Jurkat, Clone E6-1 (cell line): Measurements from ENCODE around the gene ARMC8.

Source experiments
- DNase-seq: peaks from one replicate; pipeline ENCODE4 v3.0.0-alpha.2; 2011; ENCODE audit warnings: low read depth, low spot score
- H3K4me3 ChIP-seq: 2 replicates; pipeline ENCODE4 v1.5.1; 2011; ENCODE audit warnings: mild to moderate bottlenecking, low read length, control low read depth, moderate library complexity

ARMC8 gene

GRCh38 chr3:138234401-138235179, 47.5 kb downstream of the ARMC8 start:
- no peak for DNase-seq
- H3K4me3 ChIP-seq = no peak overlapping the region

GRCh38 chr3:138238711-138239110, 51.6 kb downstream of the ARMC8 start:
- no peak for DNase-seq

GRCh38 chr3:138241061-138241460, 54.0 kb downstream of the ARMC8 start:
- DNase-seq = no peak

More at GRCh38 chr3:138238711-138239110, 51.6 kb downstream of the ARMC8 start:
- no peak overlapping the region for H3K4me3 ChIP-seq

GRCh38 chr3:138241676-138242075, 54.6 kb downstream of the ARMC8 start:
- DNase-seq = no peak
- no peak overlapping the region for H3K4me3 ChIP-seq

More at GRCh38 chr3:138241061-138241460, 54.0 kb downstream of the ARMC8 start:
- no peak overlapping the region for H3K4me3 ChIP-seq

GRCh38 chr3:138242466-138242865, 55.4 kb downstream of the ARMC8 start:
- H3K4me3 ChIP-seq = no peak overlapping the region

GRCh38 chr3:138245026-138245425, 57.9 kb downstream of the ARMC8 start:
- no peak for DNase-seq
- no peak overlapping the region for H3K4me3 ChIP-seq

More at GRCh38 chr3:138242466-138242865, 55.4 kb downstream of the ARMC8 start:
- DNase-seq = no peak

GRCh38 chr3:138249636-138250035, 62.5 kb downstream of the ARMC8 start:
- no peak for DNase-seq
- H3K4me3 ChIP-seq = no peak overlapping the region

GRCh38 chr3:138253609-138254008, 66.5 kb downstream of the ARMC8 start:
- no peak overlapping the region for H3K4me3 ChIP-seq
- DNase-seq = no peak

- DNase-seq = no peak
- no peak overlapping the region for H3K4me3 ChIP-seq
Observed at GRCh38 chr3:138254216-138254615, 67.1 kb downstream of the ARMC8 start.

GRCh38 chr3:138256022-138256421, 68.9 kb downstream of the ARMC8 start:
- DNase-seq = no peak
- H3K4me3 ChIP-seq = no peak overlapping the region

GRCh38 chr3:138257986-138258385, 70.9 kb downstream of the ARMC8 start:
- H3K4me3 ChIP-seq = no peak overlapping the region
- DNase-seq = no peak

- H3K4me3 ChIP-seq = no peak overlapping the region
- no peak for DNase-seq
Observed at GRCh38 chr3:138259126-138259525, 72.0 kb downstream of the ARMC8 start.

GRCh38 chr3:138260611-138261010, 73.5 kb downstream of the ARMC8 start:
- DNase-seq = no peak
- H3K4me3 ChIP-seq = no peak overlapping the region

GRCh38 chr3:138263104-138263503, 76.0 kb downstream of the ARMC8 start:
- no peak for DNase-seq
- no peak overlapping the region for H3K4me3 ChIP-seq

GRCh38 chr3:138265745-138266144, 78.6 kb downstream of the ARMC8 start:
- no peak for DNase-seq
- H3K4me3 ChIP-seq = no peak overlapping the region

- H3K4me3 ChIP-seq = no peak overlapping the region
- no peak for DNase-seq
Observed at GRCh38 chr3:138267083-138267482, 80.0 kb downstream of the ARMC8 start.

GRCh38 chr3:138270245-138270644, 83.1 kb downstream of the ARMC8 start:
- H3K4me3 ChIP-seq = no peak overlapping the region
- no peak for DNase-seq

GRCh38 chr3:138271189-138271794, 84.2 kb downstream of the ARMC8 start:
- DNase-seq = no peak
- no peak overlapping the region for H3K4me3 ChIP-seq

- no peak for DNase-seq
Observed at GRCh38 chr3:138281561-138281960, 94.5 kb downstream of the ARMC8 start.

GRCh38 chr3:138282836-138283235, 95.7 kb downstream of the ARMC8 start:
- DNase-seq = no peak
- H3K4me3 ChIP-seq = no peak overlapping the region

More at GRCh38 chr3:138281561-138281960, 94.5 kb downstream of the ARMC8 start:
- H3K4me3 ChIP-seq = no peak overlapping the region

GRCh38 chr3:138284079-138284478, 97.0 kb downstream of the ARMC8 start:
- no peak overlapping the region for H3K4me3 ChIP-seq
- no peak for DNase-seq
